ENCODE measurements around the gene COX4I2.

The COX4I2 gene

DNA sequence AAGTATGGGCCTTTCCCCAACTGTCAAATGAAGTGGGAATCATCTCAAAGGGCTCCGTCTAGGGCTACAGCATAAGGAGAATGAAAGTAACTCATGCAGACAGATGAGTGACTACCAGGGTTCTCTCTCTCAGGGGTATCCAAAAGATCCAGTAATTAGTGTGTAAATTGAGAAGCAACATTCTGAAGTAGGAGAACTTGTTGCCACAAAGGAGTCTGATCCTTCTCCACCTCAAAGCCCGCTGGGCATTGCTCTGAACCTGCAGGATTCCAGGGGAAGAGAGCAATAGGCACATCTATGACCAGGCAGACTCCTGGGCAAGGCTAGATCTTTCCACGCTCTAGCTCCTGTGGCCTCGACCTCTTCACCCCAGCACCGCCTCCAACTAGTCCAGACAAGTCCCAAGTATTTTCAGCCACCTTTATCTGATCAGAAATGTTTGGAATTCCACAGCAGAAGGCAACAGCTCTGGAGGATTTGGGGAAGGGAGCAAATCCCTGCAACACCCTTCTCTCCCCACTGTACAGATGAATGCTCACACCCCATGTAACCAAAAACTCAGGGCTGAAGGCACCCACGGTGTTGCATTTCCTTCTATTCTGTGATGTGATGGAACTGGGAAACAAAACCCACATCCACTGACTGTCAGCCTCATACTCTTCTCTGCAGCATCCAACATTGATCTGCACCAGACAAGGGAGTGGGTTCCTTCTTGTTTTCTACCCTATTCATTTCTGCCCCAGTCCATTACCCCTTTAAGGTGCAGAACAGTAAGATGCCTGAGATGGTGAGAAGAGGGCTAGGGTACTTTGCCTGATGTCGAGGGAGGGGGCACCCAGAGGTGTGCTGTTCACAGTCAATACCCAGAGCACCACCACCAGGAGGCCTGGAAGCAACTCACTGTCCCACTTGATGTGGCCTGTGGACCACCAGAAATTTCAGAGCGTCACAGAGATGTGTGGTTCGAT lies 41.0 kb downstream of the COX4I2 start:
- TF ChIP-seq, protein P1, sequence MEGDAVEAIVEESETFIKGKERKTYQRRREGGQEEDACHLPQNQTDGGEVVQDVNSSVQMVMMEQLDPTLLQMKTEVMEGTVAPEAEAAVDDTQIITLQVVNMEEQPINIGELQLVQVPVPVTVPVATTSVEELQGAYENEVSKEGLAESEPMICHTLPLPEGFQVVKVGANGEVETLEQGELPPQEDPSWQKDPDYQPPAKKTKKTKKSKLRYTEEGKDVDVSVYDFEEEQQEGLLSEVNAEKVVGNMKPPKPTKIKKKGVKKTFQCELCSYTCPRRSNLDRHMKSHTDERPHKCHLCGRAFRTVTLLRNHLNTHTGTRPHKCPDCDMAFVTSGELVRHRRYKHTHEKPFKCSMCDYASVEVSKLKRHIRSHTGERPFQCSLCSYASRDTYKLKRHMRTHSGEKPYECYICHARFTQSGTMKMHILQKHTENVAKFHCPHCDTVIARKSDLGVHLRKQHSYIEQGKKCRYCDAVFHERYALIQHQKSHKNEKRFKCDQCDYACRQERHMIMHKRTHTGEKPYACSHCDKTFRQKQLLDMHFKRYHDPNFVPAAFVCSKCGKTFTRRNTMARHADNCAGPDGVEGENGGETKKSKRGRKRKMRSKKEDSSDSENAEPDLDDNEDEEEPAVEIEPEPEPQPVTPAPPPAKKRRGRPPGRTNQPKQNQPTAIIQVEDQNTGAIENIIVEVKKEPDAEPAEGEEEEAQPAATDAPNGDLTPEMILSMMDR (conservative IDR thresholded peaks at IDR 0.05; ENCODE audit: control insufficient read depth, insufficient read depth, low read depth, low read length), result no peak
- no peak overlapping the region for H3K4me3 ChIP-seq (ENCODE audit: control insufficient read depth, low read depth, low read length)
- DNase-seq (ENCODE audit: low read depth), result no peak

DNA sequence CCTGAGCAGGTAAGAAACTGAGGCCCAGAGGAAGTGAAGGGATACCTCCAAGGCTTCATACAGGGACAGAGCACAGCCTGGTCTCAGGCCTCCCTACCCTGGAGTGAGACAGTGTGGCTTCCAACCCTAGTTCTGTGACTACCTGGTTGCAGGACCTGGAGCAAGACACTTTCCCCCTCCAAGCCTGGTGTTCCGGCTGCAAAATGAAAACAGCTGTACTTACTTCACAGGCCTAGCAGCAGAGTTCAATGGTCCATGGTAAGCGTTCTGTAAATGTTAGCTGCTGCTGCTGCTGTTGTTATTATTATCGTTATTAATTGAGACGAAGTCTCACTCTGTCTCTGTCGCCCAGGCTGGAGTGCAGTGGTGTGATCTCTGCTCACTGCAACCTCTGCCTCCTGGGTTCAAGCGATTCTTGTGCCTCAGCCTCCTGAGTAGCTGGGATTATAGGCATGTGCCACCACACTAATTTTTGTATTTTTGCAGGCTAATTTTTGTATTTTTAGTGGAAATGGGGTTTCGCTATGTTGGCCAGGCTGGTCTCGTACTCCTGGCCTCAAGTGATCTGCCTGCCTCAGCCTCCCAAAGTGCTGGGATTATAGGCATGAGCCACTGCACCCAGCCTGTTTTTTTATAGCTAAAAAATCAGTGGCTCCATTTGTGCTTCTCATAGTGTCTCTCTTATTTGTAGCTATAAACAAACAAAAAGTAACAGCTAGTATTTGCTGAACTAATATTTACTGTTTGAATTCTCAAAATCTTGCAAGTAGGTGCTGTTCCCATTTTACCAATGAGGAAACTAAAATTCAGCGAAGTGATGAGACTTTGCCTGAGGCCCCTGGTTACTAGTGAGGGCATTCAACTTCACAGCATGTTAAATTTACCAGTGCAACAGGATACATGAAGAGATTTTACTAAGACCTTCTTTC lies 41.9 kb downstream of the COX4I2 start:
- no peak overlapping the region for H3K4me3 ChIP-seq (ENCODE audit: control insufficient read depth, low read depth, low read length)
- no peak for DNase-seq (ENCODE audit: low read depth)
- TF ChIP-seq, protein P1 (conservative IDR thresholded peaks at IDR 0.05; ENCODE audit: control insufficient read depth, insufficient read depth, low read depth, low read length), result no peak

DNA sequence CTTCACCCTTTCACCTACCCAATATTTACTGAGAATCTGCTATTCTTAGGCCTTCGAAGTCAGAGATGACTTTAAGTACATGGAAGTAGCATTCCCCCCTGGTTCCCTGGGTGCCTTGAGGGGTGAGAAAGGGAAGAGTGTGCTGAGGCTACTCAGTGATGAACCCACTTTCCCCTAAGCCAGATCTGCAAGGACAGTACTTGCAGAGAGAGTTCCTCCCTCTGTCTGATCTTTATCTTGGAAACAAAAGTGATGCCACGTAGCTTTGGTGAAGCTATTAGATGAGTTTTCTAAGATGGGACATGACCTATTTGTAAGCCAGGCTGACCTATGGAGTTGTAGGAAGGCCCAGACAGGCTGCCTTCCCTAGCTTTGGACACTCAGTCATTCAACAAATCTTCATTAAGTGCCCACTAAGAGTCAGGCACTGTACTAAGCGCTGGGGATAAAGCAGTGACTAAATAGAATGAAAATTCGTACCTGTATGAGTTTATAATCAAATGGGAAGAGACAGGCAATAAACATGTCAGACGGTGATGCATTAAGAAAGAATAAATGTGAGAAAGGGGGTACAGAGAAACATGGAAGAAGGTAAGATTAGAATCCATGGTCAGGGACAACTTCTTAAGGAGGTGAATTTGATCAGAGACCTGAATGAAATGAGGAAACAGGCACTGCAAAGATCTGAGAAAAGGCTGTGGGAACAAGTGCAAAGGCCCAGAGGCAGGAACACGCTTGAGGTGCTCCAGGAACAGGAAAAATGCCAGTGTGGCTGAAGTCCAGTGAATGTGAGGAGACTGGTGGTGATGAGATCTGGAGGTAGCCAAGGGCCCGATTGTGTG lies 42.8 kb downstream of the COX4I2 start:
- DNase-seq (ENCODE audit: low read depth), result no peak
- no peak overlapping the region for H3K4me3 ChIP-seq (ENCODE audit: control insufficient read depth, low read depth, low read length)
- TF ChIP-seq, protein P1 (conservative IDR thresholded peaks at IDR 0.05; ENCODE audit: control insufficient read depth, insufficient read depth, low read depth, low read length), result no peak

DNA sequence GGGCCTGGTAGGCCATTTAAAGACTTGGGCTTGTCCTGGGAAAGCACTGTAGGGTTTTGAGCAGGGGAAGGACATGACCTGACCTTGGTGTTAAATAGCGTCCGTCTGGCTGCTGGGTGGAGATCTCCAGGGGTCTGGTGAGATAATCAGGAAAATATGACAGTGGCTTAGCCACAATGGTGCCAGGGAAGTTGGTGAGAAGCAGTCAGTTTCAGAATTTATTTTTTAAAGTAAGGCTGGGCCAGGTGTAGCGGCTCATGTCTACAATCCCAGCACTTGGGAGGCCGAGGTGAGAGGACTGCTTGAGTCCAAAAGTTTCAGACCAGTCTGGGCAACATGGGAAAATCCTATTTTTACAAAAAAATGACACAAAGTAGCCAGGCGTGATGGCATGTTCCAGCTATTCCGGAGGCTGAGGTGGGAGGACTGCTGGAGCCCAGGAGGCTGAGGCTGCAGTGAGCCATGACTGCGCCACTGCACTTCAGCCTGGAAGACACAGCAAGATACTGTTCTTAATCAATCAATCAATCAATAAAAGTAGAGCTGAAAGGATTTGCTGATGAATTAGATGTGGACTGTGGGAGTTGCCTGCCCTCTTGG lies 43.5 kb downstream of the COX4I2 start:
- no peak for DNase-seq (ENCODE audit: low read depth)
- TF ChIP-seq, protein P1 (conservative IDR thresholded peaks at IDR 0.05; ENCODE audit: control insufficient read depth, insufficient read depth, low read depth, low read length), result no peak

DNA sequence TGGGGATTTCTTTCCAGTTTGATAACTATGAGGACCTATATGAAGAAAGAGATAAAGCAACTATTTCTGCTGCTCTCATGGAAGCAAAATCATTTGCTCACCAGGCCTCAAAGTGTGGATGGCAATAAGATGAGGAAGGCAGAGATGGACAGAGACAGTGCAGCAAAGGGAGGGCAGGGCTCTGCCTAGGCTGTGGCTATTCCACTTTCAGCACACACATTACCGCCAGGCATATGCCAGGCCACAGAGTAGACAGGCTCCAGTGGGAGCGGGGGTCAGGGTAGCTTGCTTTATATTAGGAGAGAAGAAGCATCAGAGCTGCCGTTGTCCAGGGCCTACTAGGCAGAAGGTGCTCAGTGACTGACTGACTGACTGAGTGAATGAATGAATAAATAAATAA lies 44.1 kb downstream of the COX4I2 start:
- TF ChIP-seq, protein P1 (conservative IDR thresholded peaks at IDR 0.05; ENCODE audit: control insufficient read depth, insufficient read depth, low read depth, low read length), result no peak
- H3K4me3 ChIP-seq (ENCODE audit: control insufficient read depth, low read depth, low read length), result no peak overlapping the region
- no peak for DNase-seq (ENCODE audit: low read depth)

More for the DNA sequence above, 43.5 kb downstream of the COX4I2 start:
- H3K4me3 ChIP-seq (ENCODE audit: control insufficient read depth, low read depth, low read length), result no peak overlapping the region

Measured in fibroblast of mammary gland (primary cell).